Gastrocnemius medialis (tissue), 4 donors: ENCODE data around the gene FYCO1. TPM values are rescaled to one million over a fixed set of nuclear protein-coding genes. Genes with fewer than 3 reads are reported as not detected.

ENCODE experiments used
- ATAC-seq, 2 donors: fragments of 150-250 bp; one replicate each; pipeline ENCODE4 v1.9.1; 2016
- DNase-seq, 2 donors: peaks; one replicate each; pipeline ENCODE4 v3.0.0-alpha.2; 2019
- H3K27ac ChIP-seq, 4 donors: fragments of 200-600 bp; sonication (generic); 1 replicate in 1 of 4; 2 replicates in 3 of 4; pipeline ENCODE4 v1.5.1; 2016 to 2018; ENCODE audit warnings: mild to moderate bottlenecking in 2 of 4, moderate library complexity in 1 of 4
- H3K27me3 ChIP-seq, 3 donors: fragments of 200-600 bp; sonication (generic) in 2 of 3; 1 replicate in 1 of 3; 2 replicates in 2 of 3; pipeline versions ENCODE4 v1.5.1 to v1.6.0; 2016 to 2019; ENCODE audit warnings: mild to moderate bottlenecking in 1 of 3, moderate library complexity in 1 of 3
- H3K36me3 ChIP-seq, 2 donors: fragments of 200-600 bp; sonication (generic) in 1 of 2; one replicate each; pipeline ENCODE4 v1.5.1; 2017 to 2018
- H3K4me1 ChIP-seq, 2 donors: fragments of 200-600 bp; sonication (generic) in 1 of 2; one replicate each; pipeline ENCODE4 v1.5.1; 2016 to 2017; ENCODE audit warnings: mild to moderate bottlenecking in 2 of 2
- H3K4me3 ChIP-seq, 4 donors: fragments of 200-600 bp; sonication (generic) in 3 of 4; 1 replicate in 1 of 4; 2 replicates in 3 of 4; pipeline ENCODE4 v1.5.1; 2016 to 2019; ENCODE audit warnings: mild to moderate bottlenecking in 2 of 4
- H3K9me3 ChIP-seq, 3 donors: fragments of 200-600 bp; sonication (generic) in 2 of 3; 1 replicate in 1 of 3; 2 replicates in 2 of 3; pipeline ENCODE4 v1.5.1; 2016 to 2019
- CTCF ChIP-seq, 5 experiments: fragments of 450-650 bp in 3 of 5; fragments of 200-600 bp in 2 of 5; sonication (generic) in 2 of 5; IDR thresholded peaks in 4 of 5; conservative IDR thresholded peaks in 1 of 5; 1 replicate in 4 of 5; 2 replicates in 1 of 5; pipeline ENCODE4 v1.5.1; 2016 to 2019; ENCODE audit warnings: antibody characterized with exemption in 5 of 5, mild to moderate bottlenecking in 3 of 5, moderate library complexity in 3 of 5
- POLR2A ChIP-seq, 2 donors: fragments of 450-650 bp; IDR thresholded peaks; one replicate each; pipeline ENCODE4 v1.6.1; 2017; ENCODE audit warnings: antibody characterized with exemption in 2 of 2, mild to moderate bottlenecking in 2 of 2, moderate library complexity in 2 of 2
- in situ Hi-C, 4 donors: fragments of 200-750 bp; cut with MboI; loops; one replicate each; pipeline versions ENCODE4 v1.15.0 to v1.8.0; 2017; ENCODE audit warnings: low sequenced_read_pairs in 4 of 4
- intact Hi-C: fragments of 100-400 bp; cut with DNase I; formaldehyde crosslinking; loops from one replicate; pipeline ENCODE4 v1.15.1; 2023; ENCODE audit warnings: low total_unique reads
- total RNA-seq, 4 donors: library from RNA; depleted of rRNA; stranded (reverse); fragments of >200 nt; gene quantifications; one replicate each; pipeline versions ENCODE4 v1.1.0 to v1.2.3, GENCODE V29; 2016

Gene FYCO1
- total RNA-seq, 4 donors from 2014 or later: 47.4 to 99.8 (median 84.2) TPM

GRCh38 chr3:45953536-45953935 lies 42.1 kb downstream of the FYCO1 start:
- Histone ChIP-seq H3K4me1 (peaks cover 7 to 13% of the 10 kb centered on the region in 2 donors), H3K9me3 (no peaks in the 10 kb centered on the region), H3K27ac (peak overlapping the region in 3 of 4 donors; percentile 44 to 100 (median 50)), H3K27me3 (no peaks in the 10 kb centered on the region), H3K4me3 (no peak overlapping the region), H3K36me3 (peaks cover 0 to 94% of the 10 kb centered on the region in 2 donors)
- ATAC-seq (no peak), DNase-seq (no peak)
- in situ Hi-C loops: no loop called here
- intact Hi-C loops: no loop called here
- TF ChIP-seq CTCF (IDR thresholded peaks at IDR 0.05 in 4 of 5, conservative IDR thresholded peaks at IDR 0.05 in 1 of 5) (no peak), POLR2A (IDR thresholded peaks at IDR 0.05) (no peak)

- ATAC-seq (peak in 1 of 2 donors; percentile 39), DNase-seq (no peak)
- peaks cover 0 to 99% of the 10 kb centered on the region in 2 donors for H3K36me3 ChIP-seq
- no peaks in the 10 kb centered on the region for H3K27me3 ChIP-seq
- H3K9me3 ChIP-seq: no peaks in the 10 kb centered on the region
- in situ Hi-C loops (no loop called here), intact Hi-C loops (no loop called here)
- no peak for TF ChIP-seq CTCF (IDR thresholded peaks at IDR 0.05 in 4 of 5, conservative IDR thresholded peaks at IDR 0.05 in 1 of 5)
- TF ChIP-seq POLR2A (IDR thresholded peaks at IDR 0.05): no peak
- H3K27ac ChIP-seq: peak overlapping the region; percentile 13 to 100 (median 40)
- peaks cover 0 to 10% of the 10 kb centered on the region in 2 donors for H3K4me1 ChIP-seq
- no peak overlapping the region for H3K4me3 ChIP-seq
Observed at GRCh38 chr3:45952456-45952855, 43.2 kb downstream of the FYCO1 start.

GRCh38 chr3:45951946-45952345 lies 43.7 kb downstream of the FYCO1 start:
- H3K27me3 ChIP-seq: no peaks in the 10 kb centered on the region
- H3K9me3 ChIP-seq: no peaks in the 10 kb centered on the region
- TF ChIP-seq CTCF (IDR thresholded peaks at IDR 0.05 in 4 of 5, conservative IDR thresholded peaks at IDR 0.05 in 1 of 5) (no peak), POLR2A (IDR thresholded peaks at IDR 0.05) (no peak)
- DNase-seq: no peak
- H3K36me3 ChIP-seq: peaks cover 0 to 99% of the 10 kb centered on the region in 2 donors
- peaks cover 0 to 5% of the 10 kb centered on the region in 2 donors for H3K4me1 ChIP-seq
- H3K27ac ChIP-seq: peak overlapping the region in 3 of 4 donors; percentile 29 to 100 (median 50)
- intact Hi-C loops: no loop called here
- no peak for ATAC-seq
- in situ Hi-C loops: no loop called here
- no peak overlapping the region for H3K4me3 ChIP-seq

- H3K27me3 ChIP-seq: no peaks in the 10 kb centered on the region
- no peak for ATAC-seq
- H3K9me3 ChIP-seq: no peaks in the 10 kb centered on the region
- intact Hi-C loops: no loop called here
- H3K4me1 ChIP-seq: peaks cover 0 to 6% of the 10 kb centered on the region in 2 donors
- no peak for TF ChIP-seq POLR2A (IDR thresholded peaks at IDR 0.05)
- TF ChIP-seq CTCF (IDR thresholded peaks at IDR 0.05 in 4 of 5, conservative IDR thresholded peaks at IDR 0.05 in 1 of 5): no peak
- no peak for DNase-seq
- H3K4me3 ChIP-seq: no peak overlapping the region
- peak overlapping the region; percentile 23 to 100 (median 40) for H3K27ac ChIP-seq
- peaks cover 0 to 100% of the 10 kb centered on the region in 2 donors for H3K36me3 ChIP-seq
- in situ Hi-C loops: no loop called here
Observed at GRCh38 chr3:45950686-45951600, 44.7 kb downstream of the FYCO1 start.
